HUDEP-2 (cell line): ENCODE measurements around the gene ARHGEF28.

Source experiments
- DNase-seq, 76 experiments: peaks; one replicate each; lab custom pipeline; 2025; ENCODE audit not compliant: unreplicated experiment in 76 of 76; lab: John Stamatoyannopoulos, UW

The ARHGEF28 gene

GRCh38 chr5:73620334-73620687 is 5.7 kb upstream of the ARHGEF28 start:
- no peak for DNase-seq

GRCh38 chr5:73623060-73623459 is 2.9 kb upstream of the ARHGEF28 start:
- DNase-seq = no peak

- DNase-seq = no peak
Measured at GRCh38 chr5:73623901-73624404, 2.0 kb upstream of the ARHGEF28 start.

- no peak for DNase-seq
Measured at GRCh38 chr5:73624888-73625287, 1.1 kb upstream of the ARHGEF28 start.

- DNase-seq = peak in 9 of 76 experiments; percentile 1 to 42 (median 20)
Measured at GRCh38 chr5:73625372-73625943, 538 bp upstream of the ARHGEF28 start.

- DNase-seq = no peak
Measured at GRCh38 chr5:73626814-73627313, 868 bp downstream of the ARHGEF28 start.

- no peak for DNase-seq
Measured at GRCh38 chr5:73629456-73629855, 3.5 kb downstream of the ARHGEF28 start.

GRCh38 chr5:73630765-73631164 is 4.8 kb downstream of the ARHGEF28 start:
- no peak for DNase-seq

GRCh38 chr5:73631500-73631899 is 5.5 kb downstream of the ARHGEF28 start:
- DNase-seq = no peak

GRCh38 chr5:73633060-73633459 is 7.1 kb downstream of the ARHGEF28 start:
- no peak for DNase-seq

- DNase-seq = no peak
Measured at GRCh38 chr5:73636408-73636807, 10.4 kb downstream of the ARHGEF28 start.

GRCh38 chr5:73637565-73637964 is 11.6 kb downstream of the ARHGEF28 start:
- DNase-seq = no peak

- DNase-seq = no peak
Measured at GRCh38 chr5:73638344-73639095, 12.5 kb downstream of the ARHGEF28 start.

GRCh38 chr5:73640861-73641320 is 14.9 kb downstream of the ARHGEF28 start:
- DNase-seq = no peak

- DNase-seq = no peak
Measured at GRCh38 chr5:73641811-73642210, 15.8 kb downstream of the ARHGEF28 start.

GRCh38 chr5:73642344-73642743 is 16.3 kb downstream of the ARHGEF28 start:
- DNase-seq = no peak

- no peak for DNase-seq
Measured at GRCh38 chr5:73644385-73644963, 18.5 kb downstream of the ARHGEF28 start.

- no peak for DNase-seq
Measured at GRCh38 chr5:73647721-73648120, 21.7 kb downstream of the ARHGEF28 start.

GRCh38 chr5:73648515-73648914 is 22.5 kb downstream of the ARHGEF28 start:
- DNase-seq = no peak

- DNase-seq = no peak
Measured at GRCh38 chr5:73649926-73650325, 23.9 kb downstream of the ARHGEF28 start.

GRCh38 chr5:73652391-73652790 is 26.4 kb downstream of the ARHGEF28 start:
- DNase-seq = no peak
